IMR-90 (cell line): ENCODE measurements around the gene CCL4. TPM values are rescaled to one million over a fixed set of nuclear protein-coding genes. Genes with fewer than 3 reads are reported as not detected.

Source experiments
- ATAC-seq: fragments of 200-7000 bp; cut with Tn5 transposase; 2 replicates; pipeline ENCODE4 v1.9.1; 2020; ENCODE audit warnings: low read depth, mild to moderate bottlenecking, moderate library complexity
- BruUV-seq: library from RNA; stranded (reverse); fragments of 400-500 nt; replicated peaks from 2 replicates; lab custom pipeline; 2021; lab: Mats Ljungman, UMichigan
- CTCF ChIA-PET: fragments of 300-600 bp; formaldehyde crosslinking; extraction: SDS; loops from one replicate; lab custom pipeline; 2021; ENCODE audit warnings: antibody characterized with exemption; lab: Yijun Ruan, JAX
- POLR2A ChIA-PET: fragments of 300-600 bp; sonication (Branson Sonifier 250); formaldehyde crosslinking; loops from one replicate; lab custom pipeline; 2022; ENCODE audit warnings: antibody characterized with exemption; ENCODE audit not compliant: unreplicated experiment; lab: Charles Lee
- DNase-seq: peaks from one replicate; pipeline ENCODE4 v3.0.0; 2013
- H2AFZ ChIP-seq: replicated peaks from 2 replicates; pipeline ENCODE3; 2013; ENCODE audit warnings: low read length, mild to moderate bottlenecking; ENCODE audit not compliant: poor library complexity
- H2AK5ac ChIP-seq: 2 replicates; pipeline ENCODE4 v1.6.1; 2013; ENCODE audit warnings: low read depth, low read length, inconsistent platforms
- H2AK9ac ChIP-seq: replicated peaks from 2 replicates; pipeline ENCODE3; 2013; ENCODE audit warnings: mild to moderate bottlenecking, low read depth, low read length, moderate library complexity; ENCODE audit not compliant: poor library complexity
- H2BK120ac ChIP-seq: 2 replicates; pipeline ENCODE4 v1.6.1; 2013; ENCODE audit warnings: low read depth, low read length, inconsistent platforms
- H2BK15ac ChIP-seq: 3 replicates; pipeline ENCODE4 v1.6.1; 2013; ENCODE audit warnings: low read depth, low read length, inconsistent platforms
- H2BK20ac ChIP-seq: 2 replicates; pipeline ENCODE4 v1.6.1; 2013; ENCODE audit warnings: low read depth, mild to moderate bottlenecking, inconsistent platforms, low read length, moderate library complexity
- H2BK5ac ChIP-seq: 2 replicates; pipeline ENCODE4 v1.6.1; 2013; ENCODE audit warnings: mild to moderate bottlenecking, low read depth, low read length, inconsistent platforms; ENCODE audit not compliant: poor library complexity, severe bottlenecking
- H3K14ac ChIP-seq: replicated peaks from 2 replicates; pipeline ENCODE4 v1.6.1; 2013; ENCODE audit warnings: low read depth, low read length, inconsistent platforms
- H3K18ac ChIP-seq: 2 replicates; pipeline ENCODE4 v1.6.1; 2013; ENCODE audit warnings: low read depth, low read length, control low read depth
- H3K23ac ChIP-seq: 2 replicates; pipeline ENCODE4 v1.6.1; 2013; ENCODE audit warnings: low read depth, low read length, inconsistent platforms
- H3K27ac ChIP-seq: 2 replicates; pipeline ENCODE4 v1.5.1; 2013; ENCODE audit warnings: mild to moderate bottlenecking, control low read depth, low read length; ENCODE audit not compliant: insufficient read depth
- H3K27me3 ChIP-seq: 2 replicates; pipeline ENCODE4 v1.6.1; 2013; ENCODE audit warnings: low read length; ENCODE audit not compliant: control insufficient read depth, insufficient read depth
- H3K36me3 ChIP-seq: 2 replicates; pipeline ENCODE4 v1.6.1; 2013; ENCODE audit warnings: low read length, mixed read lengths; ENCODE audit not compliant: control insufficient read depth, insufficient read depth
- H3K4ac ChIP-seq: 2 replicates; pipeline ENCODE4 v1.6.1; 2013; ENCODE audit warnings: low read depth, low read length, inconsistent platforms
- H3K4me1 ChIP-seq: 2 replicates; pipeline ENCODE4 v1.6.1; 2013; ENCODE audit warnings: low read length, mixed read lengths; ENCODE audit not compliant: control insufficient read depth, insufficient read depth
- H3K4me2 ChIP-seq: 2 replicates; pipeline ENCODE4 v1.6.1; 2013; ENCODE audit warnings: low read depth, mild to moderate bottlenecking, control low read depth, low read length, moderate library complexity
- H3K4me3 ChIP-seq: 2 replicates; pipeline ENCODE4 v1.5.1; 2013; ENCODE audit warnings: low read depth, mild to moderate bottlenecking, control low read depth, low read length, moderate library complexity; ENCODE audit not compliant: insufficient read depth
- H3K56ac ChIP-seq: 2 replicates; pipeline ENCODE4 v1.6.1; 2013; ENCODE audit warnings: low read length, inconsistent platforms; ENCODE audit not compliant: insufficient read depth; ENCODE audit errors: extremely low read depth
- H3K79me1 ChIP-seq, 2 experiments: 2 replicates each; pipeline ENCODE4 v1.6.1; 2013; ENCODE audit warnings: low read length in 2 of 2, inconsistent platforms in 1 of 2, low read depth in 1 of 2
- H3K9ac ChIP-seq: 2 replicates; pipeline ENCODE4 v1.6.1; 2013; ENCODE audit warnings: low read depth, low read length, control low read depth
- H3K9me1 ChIP-seq: 2 replicates; pipeline ENCODE4 v1.6.1; 2013; ENCODE audit warnings: low read length, inconsistent platforms; ENCODE audit not compliant: insufficient read depth
- H3K9me3 ChIP-seq: 2 replicates; pipeline ENCODE4 v1.6.1; 2013; ENCODE audit warnings: low read length; ENCODE audit not compliant: control insufficient read depth, insufficient read depth
- H4K20me1 ChIP-seq: 2 replicates; pipeline ENCODE4 v1.6.1; 2013; ENCODE audit warnings: low read length, inconsistent platforms; ENCODE audit not compliant: insufficient read depth
- H4K5ac ChIP-seq: 2 replicates; pipeline ENCODE4 v1.6.1; 2013; ENCODE audit warnings: mild to moderate bottlenecking, low read depth, low read length, control low read depth
- H4K8ac ChIP-seq, 2 experiments: 2 replicates each; pipeline ENCODE4 v1.6.1; 2013; ENCODE audit warnings: low read depth in 2 of 2, low read length in 2 of 2, control low read depth in 1 of 2, inconsistent platforms in 1 of 2
- H4K91ac ChIP-seq: 2 replicates; pipeline ENCODE4 v1.6.1; 2013; ENCODE audit warnings: low read depth, low read length, inconsistent platforms; ENCODE audit not compliant: insufficient read depth
- BHLHE40 ChIP-seq: fragments of 150-350 bp; IDR thresholded peaks from 2 replicates; pipeline ENCODE4 v1.6.1; 2016; ENCODE audit warnings: mild to moderate bottlenecking, low read depth, low read length
- CEBPB ChIP-seq: IDR thresholded peaks from 2 replicates; pipeline ENCODE4 v1.6.1; 2012; ENCODE audit warnings: low read depth, low read length, improper control_type of control experiment
- ELK1 ChIP-seq: fragments of 150-350 bp; IDR thresholded peaks from 2 replicates; pipeline ENCODE4 v1.6.1; 2016; ENCODE audit warnings: low read depth, mild to moderate bottlenecking, low read length, moderate library complexity, borderline replicate concordance
- FOS ChIP-seq: fragments of 150-350 bp; IDR thresholded peaks from 2 replicates; pipeline ENCODE4 v1.6.1; 2016; ENCODE audit warnings: low read depth, low read length
- MAFK ChIP-seq: IDR thresholded peaks from 2 replicates; pipeline ENCODE4 v1.6.1; 2012; ENCODE audit warnings: low read depth, low read length, improper control_type of control experiment
- MAZ ChIP-seq: IDR thresholded peaks from 2 replicates; pipeline ENCODE4 v1.6.1; 2012; ENCODE audit warnings: low read depth, mild to moderate bottlenecking, low read length, improper control_type of control experiment, moderate library complexity, borderline replicate concordance
- MXI1 ChIP-seq: IDR thresholded peaks from 2 replicates; pipeline ENCODE4 v1.6.1; 2012; ENCODE audit warnings: low read depth, mild to moderate bottlenecking, low read length, moderate library complexity, borderline replicate concordance
- NFE2L2 ChIP-seq: fragments of 150-350 bp; IDR thresholded peaks from 2 replicates; pipeline ENCODE4 v1.6.1; 2016; ENCODE audit warnings: low read depth, mild to moderate bottlenecking, low read length
- POLR2A ChIP-seq: IDR thresholded peaks from 2 replicates; pipeline ENCODE4 v1.6.1; 2012; ENCODE audit warnings: mild to moderate bottlenecking, low read depth, low read length
- RCOR1 ChIP-seq: IDR thresholded peaks from 2 replicates; pipeline ENCODE4 v1.6.1; 2012; ENCODE audit warnings: mild to moderate bottlenecking, low read length, improper control_type of control experiment; ENCODE audit not compliant: insufficient replicate concordance
- RFX5 ChIP-seq: IDR thresholded peaks from 2 replicates; pipeline ENCODE4 v1.8.0; 2012; ENCODE audit warnings: low read depth, mild to moderate bottlenecking, low read length, moderate library complexity
- SMC3 ChIP-seq: fragments of 150-350 bp; IDR thresholded peaks from 2 replicates; pipeline ENCODE4 v1.6.1; 2016; ENCODE audit warnings: low read depth, mild to moderate bottlenecking, antibody characterized with exemption, low read length, moderate library complexity
- WGBS, 2 experiments: methylation state at CpG; one replicate each; pipeline versions ENCODE4 v1.1.5 to v1.1.7; 2013; ENCODE audit warnings: missing lambda C conversion rate in 2 of 2; ENCODE audit not compliant: insufficient read length in 1 of 2; ENCODE audit errors: extremely low coverage in 2 of 2; 5-methylcytosine and 5-hydroxymethylcytosine counted together
- dilution Hi-C: fragments of 300-500 bp; cut with HindIII; formaldehyde crosslinking; loops from one replicate; pipeline ENCODE4 v1.14.3; 2018; ENCODE audit warnings: low sequenced_read_pairs; ENCODE audit not compliant: unreplicated experiment
- in situ Hi-C: fragments of 300-500 bp; cut with MboI; formaldehyde crosslinking; loops from 3 replicates; pipeline ENCODE4 v1.14.3; 2019; ENCODE audit warnings: low sequenced_read_pairs, inconsistent platforms, mixed read lengths
- intact Hi-C: fragments of 100-400 bp; cut with micrococcal nuclease; formaldehyde crosslinking; loops from 2 replicates; pipeline ENCODE4 v1.10.0; 2022
- polyA plus RNA-seq, 3 experiments: library from polyadenylated mRNA; depleted of rRNA; stranded (reverse); fragments of >200 nt; gene quantifications; 2 replicates each; pipeline ENCODE4 v1.2.3, GENCODE V29; 2012; ENCODE audit warnings: low replicate concordance in 1 of 3
- total RNA-seq: library from RNA; depleted of rRNA; stranded (reverse); fragments of >200 nt; gene quantifications from 2 replicates; pipeline ENCODE4 v1.2.3, GENCODE V29; 2012
- TF ChIP-seq, protein P1 (sequence below): fragments of 150-350 bp; IDR thresholded peaks from 2 replicates; pipeline ENCODE4 v1.6.1; 2017; ENCODE audit warnings: mild to moderate bottlenecking, antibody characterized with exemption, low read length, low read depth
- TF ChIP-seq, protein P2 (sequence below): conservative IDR thresholded peaks from 2 replicates; pipeline ENCODE4 v1.5.1; 2012; ENCODE audit warnings: mild to moderate bottlenecking, low read depth, low read length, improper control_type of control experiment

The CCL4 gene
- total and polyA plus RNA-seq, 2 of the 4 experiments (the other 2 are of a cell fraction) = not detected

GRCh38 chr17:36088670-36089338 is 14.8 kb upstream of the CCL4 start:
- H3K4me2 ChIP-seq = no peak overlapping the region
- no peak overlapping the region for H3K27ac ChIP-seq
- H3K14ac ChIP-seq = no peak overlapping the region
- POLR2A ChIA-PET = no interaction called here
- H2BK120ac ChIP-seq = no peak overlapping the region
- H2BK20ac ChIP-seq = no peak overlapping the region
- H3K18ac ChIP-seq = no peak overlapping the region
- H3K27me3 ChIP-seq = no peaks in the 10 kb centered on the region; the same call in 1 of the 2 replicates
- CTCF ChIA-PET = no interaction called here
- no peak overlapping the region for H3K56ac ChIP-seq
- H2BK5ac ChIP-seq = no peak overlapping the region
- no peak overlapping the region for H4K91ac ChIP-seq
- dilution Hi-C loops (no loop called here), intact Hi-C loops (no loop called here), in situ Hi-C loops (no loop called here)
- H3K23ac ChIP-seq = no peak overlapping the region
- no peaks in the 10 kb centered on the region for H3K4me1 ChIP-seq
- no peak overlapping the region for H2AFZ ChIP-seq
- no peaks in the 10 kb centered on the region for H3K36me3 ChIP-seq
- H3K4me3 ChIP-seq = no peak overlapping the region
- H3K4ac ChIP-seq = no peak overlapping the region
- H4K8ac ChIP-seq = no peak overlapping the region
- no peak for ATAC-seq
- no peak overlapping the region for H4K5ac ChIP-seq
- no peak for DNase-seq
- no peak overlapping the region for H2BK15ac ChIP-seq
- H4K20me1 ChIP-seq = no peaks in the 10 kb centered on the region
- H3K79me1 ChIP-seq = no peaks in the 10 kb centered on the region
- no peak overlapping the region for H2AK9ac ChIP-seq
- H3K9me3 ChIP-seq = no peaks in the 10 kb centered on the region
- no peak overlapping the region for H2AK5ac ChIP-seq
- H3K9ac ChIP-seq = no peak overlapping the region
- WGBS, 2 experiments = 80% methylated on average over 1 of the region's 14 CpGs; no CpG with 5 or more reads in 1 of the 2 experiments
- BruUV-seq = no TSS peak
- no peaks in the 10 kb centered on the region for H3K9me1 ChIP-seq
- TF ChIP-seq MAZ = no peak
- TF ChIP-seq MXI1 = no peak
- TF ChIP-seq SMC3 = no peak
- TF ChIP-seq FOS = no peak
- no peak for TF ChIP-seq CEBPB
- no peak for TF ChIP-seq BHLHE40
- no peak for TF ChIP-seq POLR2A
- no peak for TF ChIP-seq MAFK
- TF ChIP-seq ELK1 = no peak
- TF ChIP-seq RFX5 = no peak
- TF ChIP-seq, protein P1, sequence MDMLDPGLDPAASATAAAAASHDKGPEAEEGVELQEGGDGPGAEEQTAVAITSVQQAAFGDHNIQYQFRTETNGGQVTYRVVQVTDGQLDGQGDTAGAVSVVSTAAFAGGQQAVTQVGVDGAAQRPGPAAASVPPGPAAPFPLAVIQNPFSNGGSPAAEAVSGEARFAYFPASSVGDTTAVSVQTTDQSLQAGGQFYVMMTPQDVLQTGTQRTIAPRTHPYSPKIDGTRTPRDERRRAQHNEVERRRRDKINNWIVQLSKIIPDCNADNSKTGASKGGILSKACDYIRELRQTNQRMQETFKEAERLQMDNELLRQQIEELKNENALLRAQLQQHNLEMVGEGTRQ = no peak
- no peak for TF ChIP-seq NFE2L2
- TF ChIP-seq, protein P2, sequence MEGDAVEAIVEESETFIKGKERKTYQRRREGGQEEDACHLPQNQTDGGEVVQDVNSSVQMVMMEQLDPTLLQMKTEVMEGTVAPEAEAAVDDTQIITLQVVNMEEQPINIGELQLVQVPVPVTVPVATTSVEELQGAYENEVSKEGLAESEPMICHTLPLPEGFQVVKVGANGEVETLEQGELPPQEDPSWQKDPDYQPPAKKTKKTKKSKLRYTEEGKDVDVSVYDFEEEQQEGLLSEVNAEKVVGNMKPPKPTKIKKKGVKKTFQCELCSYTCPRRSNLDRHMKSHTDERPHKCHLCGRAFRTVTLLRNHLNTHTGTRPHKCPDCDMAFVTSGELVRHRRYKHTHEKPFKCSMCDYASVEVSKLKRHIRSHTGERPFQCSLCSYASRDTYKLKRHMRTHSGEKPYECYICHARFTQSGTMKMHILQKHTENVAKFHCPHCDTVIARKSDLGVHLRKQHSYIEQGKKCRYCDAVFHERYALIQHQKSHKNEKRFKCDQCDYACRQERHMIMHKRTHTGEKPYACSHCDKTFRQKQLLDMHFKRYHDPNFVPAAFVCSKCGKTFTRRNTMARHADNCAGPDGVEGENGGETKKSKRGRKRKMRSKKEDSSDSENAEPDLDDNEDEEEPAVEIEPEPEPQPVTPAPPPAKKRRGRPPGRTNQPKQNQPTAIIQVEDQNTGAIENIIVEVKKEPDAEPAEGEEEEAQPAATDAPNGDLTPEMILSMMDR = no peak
- TF ChIP-seq RCOR1 = no peak
